K562 (cell line): ENCODE measurements around the gene PEX5. TPM values are rescaled to one million over a fixed set of nuclear protein-coding genes. Genes with fewer than 3 reads are reported as not detected.
"Not testable (repeated sequence)": the region's sequence is repeated elsewhere in the genome, so short reads cannot be mapped to it uniquely, and the experiment has no call there.

Experiments
- ATAC-seq: fragments of 200-7000 bp; cut with Tn5 transposase; 3 replicates; pipeline ENCODE4 v1.9.1; 2020; ENCODE audit warnings: moderate library complexity
- BruUV-seq: library from RNA; stranded (reverse); fragments of 400-500 nt; replicated peaks from 2 replicates; lab custom pipeline; 2021; lab: Mats Ljungman, UMichigan
- CTCF ChIA-PET: fragments of 300-600 bp; formaldehyde crosslinking; extraction: SDS; loops from one replicate; lab custom pipeline; 2021; ENCODE audit warnings: low intra/inter-chr PET ratio; lab: Yijun Ruan, JAX
- POLR2A ChIA-PET: fragments of 300-600, 350-650 bp; sonication (Branson Sonifier 250); formaldehyde crosslinking; extraction: SDS; loops from one replicate; lab custom pipeline; 2021; ENCODE audit warnings: antibody characterized with exemption, inconsistent platforms; lab: Yijun Ruan, JAX
- DNase-seq, 4 experiments: peaks; one replicate each; pipeline versions ENCODE4 v3.0.0 to v3.0.0-alpha.2; 2011 to 2018; ENCODE audit warnings: low spot score in 3 of 4, mixed read lengths in 3 of 4; ENCODE audit errors: extremely low read depth in 1 of 4
- FAIRE-seq: peaks from 2 replicates; lab custom pipeline; 2011; peaks lifted over from hg19 to GRCh38; lab: Jason Lieb, UNC
- H2AFZ ChIP-seq: 2 replicates; pipeline ENCODE4 v1.6.0; 2011; ENCODE audit warnings: low read depth, low read length, control low read depth, inconsistent platforms
- H3K27ac ChIP-seq: fragments of 200-600 bp; 3 replicates; pipeline ENCODE4 v1.8.0; 2011; ENCODE audit warnings: low read depth, mild to moderate bottlenecking, control low read depth, inconsistent platforms, low read length, moderate library complexity, mixed read lengths; ENCODE audit errors: extremely low read depth
- H3K27me3 ChIP-seq, 2 experiments: fragments of 300-600 bp in 1 of 2; 2 replicates in 1 of 2; 3 replicates in 1 of 2; pipeline versions ENCODE4 v1.6.0 to v1.8.0; 2011; ENCODE audit warnings: inconsistent platforms in 2 of 2, low read length in 2 of 2, mild to moderate bottlenecking in 1 of 2, mixed read lengths in 1 of 2, moderate library complexity in 1 of 2; ENCODE audit not compliant: control insufficient read depth in 2 of 2, insufficient read depth in 2 of 2
- H3K36me3 ChIP-seq: fragments of 300-600 bp; 3 replicates; pipeline ENCODE4 v1.8.0; 2011; ENCODE audit warnings: mild to moderate bottlenecking, low read length, inconsistent platforms; ENCODE audit not compliant: control insufficient read depth, insufficient read depth
- H3K4me1 ChIP-seq, 2 experiments: fragments of 200-600 bp in 1 of 2; replicated peaks in 1 of 2; 2 replicates in 1 of 2; 3 replicates in 1 of 2; pipeline versions ENCODE4 v1.5.1 to v1.8.0; 2011; ENCODE audit warnings: inconsistent platforms in 2 of 2, low read length in 2 of 2, mild to moderate bottlenecking in 1 of 2, mixed read lengths in 1 of 2, moderate library complexity in 1 of 2; ENCODE audit not compliant: control insufficient read depth in 2 of 2, insufficient read depth in 2 of 2
- H3K4me2 ChIP-seq: 2 replicates; pipeline ENCODE4 v1.6.1; 2011; ENCODE audit warnings: low read length, control low read depth, inconsistent platforms, mixed read lengths; ENCODE audit not compliant: insufficient read depth
- H3K4me3 ChIP-seq: fragments of 200-600 bp; sonication (generic), shearing (Covaris generic); 2 replicates; pipeline ENCODE4 v1.5.1; 2016; ENCODE audit warnings: control low read depth, inconsistent platforms
- H3K79me2 ChIP-seq: fragments of 200-600 bp; 3 replicates; pipeline ENCODE4 v1.8.0; 2011; ENCODE audit warnings: low read length, inconsistent platforms; ENCODE audit not compliant: control insufficient read depth, insufficient read depth
- H3K9ac ChIP-seq, 2 experiments: 2 replicates each; pipeline versions ENCODE4 v1.6.0 to v1.6.1; 2011; ENCODE audit warnings: low read depth in 2 of 2, low read length in 2 of 2, control low read depth in 1 of 2, inconsistent platforms in 1 of 2, mild to moderate bottlenecking in 1 of 2, mixed read lengths in 1 of 2; ENCODE audit not compliant: insufficient read depth in 1 of 2
- H3K9me1 ChIP-seq: one replicate; pipeline ENCODE4 v1.6.0; 2011; ENCODE audit warnings: inconsistent platforms, mild to moderate bottlenecking, low read length, moderate library complexity; ENCODE audit not compliant: control insufficient read depth, insufficient read depth
- H3K9me3 ChIP-seq: replicated peaks from 2 replicates; pipeline ENCODE4 v1.5.1; 2011; ENCODE audit warnings: low read depth, low read length, inconsistent platforms; ENCODE audit not compliant: control insufficient read depth, insufficient read depth
- H4K20me1 ChIP-seq: replicated peaks from 2 replicates; pipeline ENCODE4 v1.6.1; 2011; ENCODE audit warnings: low read length, inconsistent platforms, mixed read lengths; ENCODE audit not compliant: control insufficient read depth, insufficient read depth
- AFF1 ChIP-seq, 2 experiments: fragments of 450-650 bp; IDR thresholded peaks; 2 replicates each; pipeline ENCODE4 v1.6.1; 2018; ENCODE audit warnings: mild to moderate bottlenecking in 2 of 2, low read depth in 1 of 2; ENCODE audit not compliant: partially characterized antibody in 2 of 2
- WGBS: fragments of 100-300 bp; shearing (Covaris generic); methylation state at CpG from one replicate; pipeline ENCODE4 v1.1.6; 2016; ENCODE audit warnings: low coverage, mixed read lengths; ENCODE audit not compliant: insufficient coverage; ENCODE audit errors: missing lambda C conversion rate; 5-methylcytosine and 5-hydroxymethylcytosine counted together
- in situ Hi-C: fragments of 300-500 bp; cut with MboI; formaldehyde crosslinking; loops from 4 replicates; pipeline ENCODE4 v1.15.0; 2018; ENCODE audit warnings: inconsistent platforms, mixed read lengths
- intact Hi-C: fragments of 100-400 bp; cut with micrococcal nuclease; formaldehyde crosslinking; loops from 2 replicates; pipeline ENCODE4 v1.14.2; 2022
- polyA plus RNA-seq, 8 experiments: library from polyadenylated mRNA; depleted of rRNA in 4 of 8; stranded (reverse) in 5 of 8; unstranded in 3 of 8; fragments of >200 nt; fragmentation: Nextera tagmentation in 2 of 8; fragmentation: Illumina TruSeq in 1 of 8; extraction: Ambion mirVana in 2 of 8; extraction: Trizol in 1 of 8; gene quantifications; 2 replicates each; pipeline versions ENCODE4 v1.2.1 to v1.2.3, GENCODE V29; 2011 to 2014; ENCODE audit warnings: inconsistent platforms in 1 of 8, missing spikeins in 1 of 8
- total RNA-seq, 7 experiments: library from RNA; depleted of rRNA in 6 of 7; stranded (reverse); fragments of >200 nt in 6 of 7; fragmentation: Illumina TruSeq in 2 of 7; extraction: Trizol in 2 of 7; gene quantifications; 2 replicates each; pipeline versions ENCODE4 v1.2.1 to v1.2.3, GENCODE V29; 2011 to 2021; ENCODE audit warnings: low replicate concordance in 1 of 7

PEX5 gene
- total and polyA plus RNA-seq, 9 of the 15 experiments (the other 6 are each of a cell fraction or from before 2014, with no cell fraction given): 1.4 to 26.1 (median 14.0) TPM

GRCh38 chr12:7213745-7214144 is 24.3 kb downstream of the PEX5 start:
- H3K27me3 ChIP-seq, H3K9me3 ChIP-seq, H4K20me1 ChIP-seq, POLR2A ChIA-PET, DNase-seq, BruUV-seq, CTCF ChIA-PET, in situ Hi-C loops, FAIRE-seq, H3K27ac ChIP-seq, H3K9ac ChIP-seq, H3K9me1 ChIP-seq, intact Hi-C loops, H2AFZ ChIP-seq, ATAC-seq, H3K4me3 ChIP-seq, H3K4me1 ChIP-seq, H3K4me2 ChIP-seq, H3K79me2 ChIP-seq: not testable (repeated sequence)
- peaks cover 35% of the 10 kb centered on the region; the same call in 1 of the 3 replicates for H3K36me3 ChIP-seq
- WGBS: no CpG with 5 or more reads among the region's 2 CpGs
- TF ChIP-seq AFF1 (IDR thresholded peaks at IDR 0.05; ENCODE audit: low read depth in 1 of 2, partially characterized antibody in 2 of 2): peak in 1 of 2 experiments; percentile 92
